Bronchial epithelial cell (primary cell): ENCODE data around the gene KIN. TPM values are rescaled to one million over a fixed set of nuclear protein-coding genes. Genes with fewer than 3 reads are reported as not detected.

Source experiments
- DNase-seq: peaks from one replicate; pipeline ENCODE4 v3.0.0-alpha.2; 2010; ENCODE audit warnings: low read depth
- FAIRE-seq: peaks from 2 replicates; lab custom pipeline; 2011; peaks lifted over from hg19 to GRCh38; lab: Jason Lieb, UNC
- H3K27me3 ChIP-seq: 2 replicates; pipeline ENCODE4 v1.5.1; 2011; ENCODE audit warnings: low read length; ENCODE audit not compliant: control insufficient read depth, insufficient read depth
- H3K36me3 ChIP-seq: 2 replicates; pipeline ENCODE4 v1.5.1; 2011; ENCODE audit warnings: low read length; ENCODE audit not compliant: control insufficient read depth, insufficient read depth
- H3K4me3 ChIP-seq: 2 replicates; pipeline ENCODE4 v1.5.1; 2011; ENCODE audit warnings: mild to moderate bottlenecking, low read depth, low read length, control low read depth
- total RNA-seq: library from RNA; depleted of rRNA; stranded (reverse); fragments of >200 nt; gene quantifications from 2 replicates; pipeline ENCODE4 v1.2.1, GENCODE V29; 2014
- TF ChIP-seq, protein P1 (sequence below): IDR thresholded peaks from 2 replicates; pipeline ENCODE4 v1.5.1; 2011; ENCODE audit warnings: mild to moderate bottlenecking, moderate library complexity, low read length, control low read depth, inconsistent platforms; ENCODE audit not compliant: insufficient read depth, severe bottlenecking

The KIN gene
- total RNA-seq, 1 donor from 2014 or later = 2.9 TPM

- no peak for FAIRE-seq
- H3K4me3 ChIP-seq = no peak overlapping the region
- peaks cover 2% of the 10 kb centered on the region for H3K36me3 ChIP-seq
- no peak for DNase-seq
- H3K27me3 ChIP-seq = no peaks in the 10 kb centered on the region
- TF ChIP-seq, protein P1, sequence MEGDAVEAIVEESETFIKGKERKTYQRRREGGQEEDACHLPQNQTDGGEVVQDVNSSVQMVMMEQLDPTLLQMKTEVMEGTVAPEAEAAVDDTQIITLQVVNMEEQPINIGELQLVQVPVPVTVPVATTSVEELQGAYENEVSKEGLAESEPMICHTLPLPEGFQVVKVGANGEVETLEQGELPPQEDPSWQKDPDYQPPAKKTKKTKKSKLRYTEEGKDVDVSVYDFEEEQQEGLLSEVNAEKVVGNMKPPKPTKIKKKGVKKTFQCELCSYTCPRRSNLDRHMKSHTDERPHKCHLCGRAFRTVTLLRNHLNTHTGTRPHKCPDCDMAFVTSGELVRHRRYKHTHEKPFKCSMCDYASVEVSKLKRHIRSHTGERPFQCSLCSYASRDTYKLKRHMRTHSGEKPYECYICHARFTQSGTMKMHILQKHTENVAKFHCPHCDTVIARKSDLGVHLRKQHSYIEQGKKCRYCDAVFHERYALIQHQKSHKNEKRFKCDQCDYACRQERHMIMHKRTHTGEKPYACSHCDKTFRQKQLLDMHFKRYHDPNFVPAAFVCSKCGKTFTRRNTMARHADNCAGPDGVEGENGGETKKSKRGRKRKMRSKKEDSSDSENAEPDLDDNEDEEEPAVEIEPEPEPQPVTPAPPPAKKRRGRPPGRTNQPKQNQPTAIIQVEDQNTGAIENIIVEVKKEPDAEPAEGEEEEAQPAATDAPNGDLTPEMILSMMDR = no peak
These were observed 41.6 kb upstream of the KIN start for GRCh38 chr10:7829289-7829834.

DNA sequence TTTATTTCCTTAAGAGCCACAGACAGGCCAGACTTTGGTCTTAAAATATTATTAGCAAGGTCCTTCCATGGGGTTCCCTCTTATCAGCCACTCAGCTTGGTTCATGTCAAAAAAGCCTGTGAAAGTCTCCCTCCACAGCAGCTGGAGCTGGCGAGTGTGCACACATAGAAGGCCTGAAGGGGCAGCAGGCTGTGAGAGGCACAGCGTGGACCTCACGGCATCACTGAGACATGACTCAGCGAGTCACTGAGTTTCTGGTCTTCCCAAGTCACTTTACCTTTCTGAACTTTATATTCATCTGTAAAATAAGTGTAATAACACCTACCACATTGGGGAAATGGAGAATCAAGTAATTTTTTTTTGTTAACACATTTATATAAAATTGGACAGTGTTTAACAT lies 39.2 kb upstream of the KIN start:
- FAIRE-seq (no peak), DNase-seq (peak; percentile 30)

DNA sequence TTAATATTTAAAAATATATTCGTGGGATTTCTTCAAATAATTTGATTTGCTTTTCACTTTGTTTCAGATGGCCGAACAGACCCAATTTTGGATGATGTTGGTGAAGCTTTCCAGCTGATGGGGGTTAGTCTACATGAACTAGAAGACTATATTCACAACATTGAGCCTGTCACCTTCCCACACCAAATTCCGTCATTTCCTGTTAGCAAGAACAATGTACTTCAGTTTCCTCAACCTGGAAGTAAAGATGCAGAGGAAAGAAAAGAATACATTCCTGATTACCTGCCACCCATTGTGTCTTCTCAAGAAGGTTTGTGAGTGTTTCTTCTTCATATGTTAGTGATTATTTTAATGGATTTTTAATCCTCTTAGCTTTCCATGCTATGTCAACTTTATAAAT lies 36.5 kb upstream of the KIN start:
- TF ChIP-seq, protein P1 = no peak
- DNase-seq = no peak
- H3K27me3 ChIP-seq = no peaks in the 10 kb centered on the region
- no peak overlapping the region for H3K4me3 ChIP-seq
- H3K36me3 ChIP-seq = peaks cover 6% of the 10 kb centered on the region
- no peak for FAIRE-seq

More for the DNA sequence above, 39.2 kb upstream of the KIN start:
- Histone ChIP-seq H3K27me3 (no peaks in the 10 kb centered on the region), H3K36me3 (peaks cover 5% of the 10 kb centered on the region), H3K4me3 (no peak overlapping the region)
- TF ChIP-seq, protein P1 = no peak

- peak; percentile 38 for DNase-seq
- TF ChIP-seq, protein P1 = peak; percentile 30
- Histone ChIP-seq H3K27me3 (no peaks in the 10 kb centered on the region), H3K4me3 (peak overlapping the region; percentile 97), H3K36me3 (peaks cover 2% of the 10 kb centered on the region)
- no peak for FAIRE-seq
These were observed 31.3 kb upstream of the KIN start for GRCh38 chr10:7819121-7819460.

- peak within 1 kb of the TSS; percentile 97 for H3K4me3 ChIP-seq
- TF ChIP-seq, protein P1 = no peak
- H3K36me3 ChIP-seq = peaks cover 2% of the 10 kb centered on the region
- H3K27me3 ChIP-seq = no peaks in the 10 kb centered on the region
- FAIRE-seq (no peak), DNase-seq (peak; percentile 61)
These were observed 30.7 kb upstream of the KIN start, which contains the start of gene TAF3 for GRCh38 chr10:7818295-7819120. TAF3 (plus strand) TSS chr10:7818505; CDS start chr10:7818710, 205 bp downstream.
